Mononuclear cell (primary cell): ENCODE measurements around the gene SUCLG2. TPM values are rescaled to one million over a fixed set of nuclear protein-coding genes. Genes with fewer than 3 reads are reported as not detected.

Source experiments
- H3K27me3 ChIP-seq: 2 replicates; pipeline ENCODE4 v1.6.0; 2011; ENCODE audit warnings: low read length, control low read depth; ENCODE audit not compliant: insufficient read depth
- H3K4me1 ChIP-seq: 2 replicates; pipeline ENCODE4 v1.5.1; 2011; ENCODE audit warnings: mild to moderate bottlenecking, low read length, control low read depth; ENCODE audit not compliant: insufficient read depth
- H3K4me3 ChIP-seq: 2 replicates; pipeline ENCODE4 v1.5.1; 2011; ENCODE audit warnings: mild to moderate bottlenecking, low read length, moderate library complexity
- H3K9me3 ChIP-seq: 2 replicates; pipeline ENCODE4 v1.5.1; 2011; ENCODE audit warnings: low read depth, mild to moderate bottlenecking, control low read depth, low read length
- total RNA-seq: library from RNA; depleted of rRNA; stranded (reverse); fragments of >200 nt; gene quantifications from one replicate; pipeline ENCODE4 v1.2.3, GENCODE V29; 2012

Gene SUCLG2
- total RNA-seq, 1 donor: 63.8 TPM

GRCh38 chr3:67661089-67661488 is 6.7 kb upstream of the SUCLG2 start:
- H3K27me3 ChIP-seq: peaks cover 2% of the 10 kb centered on the region
- H3K4me1 ChIP-seq: peaks cover 12% of the 10 kb centered on the region
- no peaks in the 10 kb centered on the region for H3K9me3 ChIP-seq
- H3K4me3 ChIP-seq: no peak overlapping the region

GRCh38 chr3:67657192-67657591 is 2.8 kb upstream of the SUCLG2 start:
- H3K27me3 ChIP-seq: peaks cover 2% of the 10 kb centered on the region
- no peaks in the 10 kb centered on the region for H3K9me3 ChIP-seq
- H3K4me1 ChIP-seq: peaks cover 29% of the 10 kb centered on the region
- H3K4me3 ChIP-seq: no peak overlapping the region

DNA sequence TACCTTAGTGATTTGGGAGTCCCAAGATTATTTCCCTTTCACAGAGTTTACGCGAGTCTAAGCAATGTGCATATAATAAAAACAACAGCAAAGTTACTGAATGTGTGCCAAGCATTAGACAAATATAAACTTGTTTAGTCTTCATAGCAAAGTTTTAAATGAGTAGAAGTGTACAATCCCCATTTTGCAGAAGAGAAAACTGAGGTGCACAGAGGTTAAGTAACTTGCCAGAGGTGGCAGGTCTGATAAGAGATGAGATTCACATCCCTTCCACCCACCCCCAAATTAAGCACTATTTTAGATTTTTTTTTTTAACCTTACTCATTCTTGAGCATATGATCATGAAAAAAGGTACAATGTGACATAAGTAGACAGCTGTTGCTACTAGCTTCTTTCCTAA is 2.2 kb upstream of the SUCLG2 start:
- Histone ChIP-seq H3K27me3 (peaks cover 2% of the 10 kb centered on the region), H3K4me1 (peaks cover 29% of the 10 kb centered on the region), H3K4me3 (no peak overlapping the region), H3K9me3 (no peaks in the 10 kb centered on the region)

DNA sequence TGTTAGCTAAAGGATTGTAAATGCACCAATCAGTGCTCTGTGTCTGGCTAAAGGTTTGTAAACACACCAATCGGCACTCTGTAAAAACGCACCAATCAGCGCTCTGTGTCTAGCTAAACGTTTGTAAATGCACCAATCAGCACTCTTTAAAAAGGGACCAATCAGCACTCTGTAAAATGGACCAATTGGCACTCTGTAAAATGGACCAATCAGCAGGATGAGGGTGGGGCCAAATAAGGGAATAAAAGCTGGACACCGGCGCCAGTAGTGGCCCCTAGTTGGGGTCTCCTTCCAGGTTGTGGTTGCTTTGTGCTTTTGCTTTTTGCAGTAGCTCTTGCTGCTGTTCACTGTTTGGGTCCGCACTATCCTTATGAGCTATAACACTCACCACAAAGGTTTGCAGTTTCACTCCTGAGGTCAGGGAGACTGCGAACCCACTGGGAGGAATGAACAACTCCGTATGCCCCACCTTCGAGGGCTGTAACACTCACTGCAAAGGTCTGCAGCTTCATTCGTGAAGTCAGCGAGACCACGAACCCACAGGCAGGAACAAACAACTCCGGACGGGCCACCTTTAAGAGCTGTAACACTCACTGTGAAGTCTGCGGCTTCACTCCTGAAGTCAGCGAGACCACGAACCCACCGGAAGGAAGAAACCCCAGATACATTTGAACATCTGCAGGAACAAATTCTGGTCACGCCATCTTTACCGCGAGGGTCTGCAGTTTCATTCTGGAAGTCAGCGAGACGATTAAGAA is 1.1 kb upstream of the SUCLG2 start:
- Histone ChIP-seq H3K9me3 (no peaks in the 10 kb centered on the region), H3K27me3 (peaks cover 2% of the 10 kb centered on the region), H3K4me1 (peaks cover 38% of the 10 kb centered on the region), H3K4me3 (peak overlapping the region; percentile 22)

DNA sequence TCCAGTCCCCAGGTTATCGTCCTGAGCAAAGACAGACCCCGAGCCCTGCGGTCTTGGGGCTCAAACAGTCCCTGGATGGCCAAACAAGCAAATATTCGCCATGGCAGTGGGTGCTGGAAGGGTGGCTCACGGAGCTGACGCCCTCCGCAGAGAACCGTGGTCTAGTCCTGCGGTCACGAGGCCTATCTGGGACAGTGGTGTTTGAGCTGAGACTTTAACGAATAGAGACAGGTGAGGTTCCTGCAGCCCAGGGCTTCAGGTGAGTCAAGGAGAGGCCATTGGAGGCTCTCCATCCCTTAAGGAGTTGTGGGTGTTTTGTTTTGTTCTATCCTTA is 399 bp upstream of the SUCLG2 start:
- Histone ChIP-seq H3K9me3 (no peaks in the 10 kb centered on the region), H3K4me3 (peak overlapping the region; percentile 78), H3K4me1 (peaks cover 43% of the 10 kb centered on the region), H3K27me3 (peaks cover 2% of the 10 kb centered on the region)

DNA sequence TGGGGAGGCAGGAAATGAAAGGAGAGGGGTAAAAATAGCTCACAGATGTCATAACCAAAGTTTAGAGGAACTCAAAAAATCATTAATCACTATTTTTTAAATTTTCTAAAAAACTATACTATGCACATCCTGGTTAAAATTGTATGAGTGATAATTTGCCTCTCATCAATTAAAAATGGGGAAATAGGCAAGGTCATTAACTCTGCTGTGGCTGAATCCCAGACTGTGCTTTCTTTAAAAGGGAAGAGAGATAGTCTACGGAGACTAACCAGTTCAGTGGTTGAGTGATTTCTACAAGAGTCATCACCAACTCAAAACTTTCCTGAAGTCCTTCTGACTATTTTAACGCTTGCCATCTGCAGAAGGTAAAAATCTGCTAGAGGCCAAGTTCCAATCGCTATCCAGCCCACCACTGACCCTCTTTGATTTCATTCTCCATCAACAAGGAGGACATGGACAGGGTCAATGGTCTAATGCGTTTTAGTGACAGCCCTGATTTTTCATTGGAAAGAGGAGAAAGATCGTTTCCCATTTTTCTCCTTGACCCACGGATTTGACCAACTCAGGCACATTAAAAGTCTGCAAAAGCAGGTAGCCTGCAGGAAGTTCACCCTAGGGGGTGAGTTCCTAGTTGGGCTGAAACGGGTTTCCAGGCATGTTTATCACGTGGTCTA is 850 bp downstream of the SUCLG2 start:
- Histone ChIP-seq H3K9me3 (no peaks in the 10 kb centered on the region), H3K27me3 (peaks cover 2% of the 10 kb centered on the region), H3K4me1 (peaks cover 43% of the 10 kb centered on the region), H3K4me3 (peak overlapping the region; percentile 78)

GRCh38 chr3:67650084-67650483 is 4.3 kb downstream of the SUCLG2 start:
- Histone ChIP-seq H3K27me3 (no peaks in the 10 kb centered on the region), H3K9me3 (no peaks in the 10 kb centered on the region), H3K4me3 (no peak overlapping the region), H3K4me1 (peaks cover 30% of the 10 kb centered on the region)

GRCh38 chr3:67649681-67650080 is 4.7 kb downstream of the SUCLG2 start:
- H3K4me1 ChIP-seq: peaks cover 26% of the 10 kb centered on the region
- no peak overlapping the region for H3K4me3 ChIP-seq
- no peaks in the 10 kb centered on the region for H3K9me3 ChIP-seq
- no peaks in the 10 kb centered on the region for H3K27me3 ChIP-seq

GRCh38 chr3:67648701-67649100 is 5.7 kb downstream of the SUCLG2 start:
- Histone ChIP-seq H3K4me3 (no peak overlapping the region), H3K27me3 (no peaks in the 10 kb centered on the region), H3K9me3 (no peaks in the 10 kb centered on the region), H3K4me1 (peaks cover 22% of the 10 kb centered on the region)

- Histone ChIP-seq H3K4me1 (peaks cover 18% of the 10 kb centered on the region), H3K4me3 (no peak overlapping the region), H3K9me3 (no peaks in the 10 kb centered on the region), H3K27me3 (no peaks in the 10 kb centered on the region)
Observed at GRCh38 chr3:67648229-67648628, 6.2 kb downstream of the SUCLG2 start.

DNA sequence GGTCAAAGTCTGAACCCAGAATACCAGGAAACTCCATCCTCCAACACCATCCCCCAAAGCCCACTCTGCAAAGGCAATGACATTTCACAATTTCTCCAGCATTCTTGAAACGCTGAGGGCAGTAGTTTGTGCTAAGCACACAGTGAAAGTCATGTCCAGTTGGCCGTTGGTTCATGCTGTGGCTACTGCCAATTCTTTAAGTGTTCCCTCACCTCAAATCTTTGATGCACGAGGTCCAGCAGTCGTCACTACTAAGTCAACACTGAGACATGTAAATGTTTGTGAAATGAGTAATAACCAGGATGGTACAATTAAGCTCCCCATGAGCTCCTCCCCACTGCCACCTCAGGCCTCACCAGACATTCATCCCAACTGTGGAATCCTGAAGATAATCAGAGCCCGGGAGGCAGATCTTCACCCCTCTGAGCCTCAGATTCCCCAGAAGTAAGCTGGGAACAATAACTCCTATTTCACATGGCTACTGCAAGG is 7.0 kb downstream of the SUCLG2 start:
- H3K4me3 ChIP-seq: no peak overlapping the region
- peaks cover 14% of the 10 kb centered on the region for H3K4me1 ChIP-seq
- H3K9me3 ChIP-seq: no peaks in the 10 kb centered on the region
- no peaks in the 10 kb centered on the region for H3K27me3 ChIP-seq

DNA sequence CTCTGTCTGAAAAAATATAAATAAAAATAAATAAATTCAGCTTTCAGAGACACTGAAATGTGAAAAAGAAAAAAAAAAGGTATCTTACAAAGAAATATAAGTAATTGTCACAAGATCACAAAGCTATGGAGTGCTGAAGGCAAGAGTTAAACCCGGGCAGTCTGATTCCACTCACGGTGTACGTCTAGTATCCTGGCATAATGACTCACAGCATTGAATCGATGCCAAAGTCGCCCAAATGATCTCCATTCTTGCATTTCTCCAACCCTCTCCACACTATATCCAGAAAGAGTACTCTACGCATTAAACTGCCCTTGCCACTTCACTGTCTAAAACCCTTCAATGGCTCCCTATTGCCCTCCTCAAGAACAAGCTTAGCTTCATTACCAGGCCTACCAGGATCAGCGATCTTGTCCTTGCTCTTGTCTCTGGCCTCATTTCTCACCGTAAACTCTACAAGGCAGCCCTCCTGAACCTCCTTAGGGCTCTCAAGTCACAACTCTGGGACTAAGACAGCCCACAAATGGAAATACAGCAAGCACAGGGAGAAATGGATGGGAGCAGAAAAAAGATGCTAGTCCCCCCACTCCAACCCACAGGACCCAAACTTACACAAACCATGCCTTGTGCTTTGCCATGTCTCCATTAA is 7.7 kb downstream of the SUCLG2 start:
- H3K4me1 ChIP-seq: peaks cover 14% of the 10 kb centered on the region
- H3K4me3 ChIP-seq: no peak overlapping the region
- H3K9me3 ChIP-seq: no peaks in the 10 kb centered on the region
- no peaks in the 10 kb centered on the region for H3K27me3 ChIP-seq

DNA sequence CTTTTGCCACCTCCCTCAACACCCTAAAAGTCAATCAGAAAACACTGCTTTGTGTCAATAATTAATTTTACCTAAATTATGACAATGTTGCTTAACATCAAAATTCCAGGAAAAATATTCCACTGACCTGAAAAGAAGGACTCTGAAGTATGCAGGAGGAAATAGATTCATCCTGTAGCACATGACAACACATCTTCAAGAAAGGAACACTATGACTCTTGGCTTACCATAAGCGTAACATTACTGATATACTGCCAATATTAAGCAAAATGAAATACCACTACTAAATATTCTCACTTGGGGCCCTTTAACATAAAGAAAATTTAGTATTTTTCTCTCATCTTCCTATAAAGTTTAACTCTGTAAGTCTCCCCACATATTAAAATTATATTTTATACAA is 9.6 kb downstream of the SUCLG2 start:
- Histone ChIP-seq H3K9me3 (no peaks in the 10 kb centered on the region), H3K4me1 (no peaks in the 10 kb centered on the region), H3K4me3 (no peak overlapping the region), H3K27me3 (no peaks in the 10 kb centered on the region)

- H3K4me3 ChIP-seq: no peak overlapping the region
- H3K9me3 ChIP-seq: no peaks in the 10 kb centered on the region
- H3K4me1 ChIP-seq: no peaks in the 10 kb centered on the region
- no peaks in the 10 kb centered on the region for H3K27me3 ChIP-seq
Observed at GRCh38 chr3:67642734-67643133, 11.7 kb downstream of the SUCLG2 start.

- no peaks in the 10 kb centered on the region for H3K9me3 ChIP-seq
- no peaks in the 10 kb centered on the region for H3K4me1 ChIP-seq
- H3K4me3 ChIP-seq: no peak overlapping the region
- H3K27me3 ChIP-seq: no peaks in the 10 kb centered on the region
Observed at GRCh38 chr3:67642190-67642589, 12.2 kb downstream of the SUCLG2 start.
